ENCODE results near the gene CCDC91.

CCDC91 gene, protein sequence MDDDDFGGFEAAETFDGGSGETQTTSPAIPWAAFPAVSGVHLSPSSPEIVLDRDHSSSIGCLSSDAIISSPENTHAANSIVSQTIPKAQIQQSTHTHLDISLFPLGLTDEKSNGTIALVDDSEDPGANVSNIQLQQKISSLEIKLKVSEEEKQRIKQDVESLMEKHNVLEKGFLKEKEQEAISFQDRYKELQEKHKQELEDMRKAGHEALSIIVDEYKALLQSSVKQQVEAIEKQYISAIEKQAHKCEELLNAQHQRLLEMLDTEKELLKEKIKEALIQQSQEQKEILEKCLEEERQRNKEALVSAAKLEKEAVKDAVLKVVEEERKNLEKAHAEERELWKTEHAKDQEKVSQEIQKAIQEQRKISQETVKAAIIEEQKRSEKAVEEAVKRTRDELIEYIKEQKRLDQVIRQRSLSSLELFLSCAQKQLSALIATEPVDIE

DNA sequence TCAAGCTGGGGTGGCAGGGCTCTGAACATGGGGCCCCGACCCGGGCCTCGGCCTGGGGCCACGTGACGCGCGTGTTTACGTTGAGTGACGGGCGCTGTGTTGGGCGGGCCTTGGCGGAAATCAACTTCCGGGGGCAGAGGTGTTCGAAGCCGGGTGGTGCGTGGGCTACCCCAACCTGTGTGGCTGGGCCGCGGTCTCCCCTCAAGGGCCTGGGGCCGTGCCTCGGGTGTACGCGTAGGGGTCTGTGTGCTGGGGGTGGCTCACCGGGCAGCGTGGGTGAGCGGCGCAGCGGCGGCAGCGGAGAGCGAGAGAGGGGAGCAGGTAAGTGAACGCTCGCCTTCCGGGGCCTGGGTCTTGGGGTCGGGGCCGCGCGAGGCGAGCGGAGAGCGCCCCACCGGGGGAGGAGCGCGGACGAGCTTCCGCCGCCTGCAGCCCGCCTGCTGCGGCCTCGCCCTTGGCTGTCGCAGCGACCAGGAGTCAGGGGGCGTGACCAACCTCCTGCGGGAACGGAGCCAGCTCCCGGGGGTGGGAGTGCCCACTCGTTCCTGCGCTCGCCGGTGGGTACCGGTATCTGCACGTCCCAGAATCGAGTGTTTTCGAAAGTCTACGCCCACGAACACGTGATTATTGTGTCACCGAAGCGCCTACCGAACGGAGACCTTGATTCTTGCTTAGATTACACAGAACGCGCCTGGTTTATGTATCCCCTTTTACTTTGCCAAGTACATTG, at the start of gene CCDC91:
Gene CCDC91, plus strand, starts transcription at position 136 of the 730 bp plus-strand sequence. CDS start 66,760 bp downstream, outside the sequence.
- peak; percentile 91 for DNase-seq

DNA sequence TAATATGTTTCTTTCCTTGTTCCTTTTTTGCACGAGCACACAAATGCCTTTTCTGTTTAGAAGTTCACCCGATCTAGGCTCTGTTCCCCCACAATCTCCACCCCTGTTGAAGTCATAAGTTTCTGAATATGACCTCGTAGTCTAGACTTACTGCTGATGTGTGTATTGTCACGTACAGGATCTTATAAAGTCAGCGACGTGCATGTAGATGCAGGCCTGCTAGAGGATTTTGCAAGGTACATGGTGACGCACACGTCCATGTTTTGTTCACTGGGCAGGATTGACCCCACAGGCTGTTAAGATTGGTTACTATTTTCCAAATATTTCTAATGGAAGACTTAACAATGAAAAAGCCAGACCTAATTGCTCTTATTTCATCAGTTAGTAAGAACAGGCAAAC, 46.2 kb upstream of the CCDC91 start:
- DNase-seq, result no peak

DNA sequence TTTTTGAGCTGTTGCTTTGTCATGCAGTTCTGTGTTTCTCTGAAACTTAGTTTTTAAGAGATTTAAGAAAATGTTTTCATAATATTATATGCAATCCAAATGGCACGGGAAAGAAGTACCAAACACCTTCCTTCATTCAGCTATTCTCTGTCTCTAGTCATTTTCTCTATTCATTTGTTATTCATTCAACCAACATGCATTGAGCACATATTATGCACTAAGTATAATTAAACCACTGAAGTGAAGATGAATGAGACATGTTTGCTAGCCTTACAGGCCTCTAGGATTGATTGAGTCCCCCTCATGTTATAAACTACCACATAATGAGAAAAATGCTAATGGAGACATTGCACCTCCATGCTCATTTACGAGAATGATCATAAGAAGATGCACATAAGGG, 45.7 kb upstream of the CCDC91 start:
- no peak for DNase-seq

DNA sequence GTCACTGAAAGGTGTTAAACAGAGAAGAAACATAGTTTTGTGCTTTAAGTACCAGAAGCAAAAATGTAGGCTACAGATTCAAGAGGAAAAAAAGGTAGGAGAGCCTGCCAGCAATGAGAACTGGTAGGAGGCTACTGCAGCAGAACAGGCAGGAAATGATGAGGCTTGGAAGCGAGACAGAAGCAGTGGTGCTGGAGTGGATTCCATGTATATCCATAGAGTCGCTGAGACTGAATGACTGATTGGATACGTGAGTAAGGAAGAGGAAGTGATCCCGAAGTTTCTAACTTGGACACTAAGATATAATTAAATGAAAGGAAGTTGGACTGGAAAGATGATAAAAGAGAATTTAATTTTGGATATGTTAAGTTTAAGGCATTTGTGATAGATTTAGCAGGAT, 45.0 kb upstream of the CCDC91 start:
- no peak for DNase-seq

DNA sequence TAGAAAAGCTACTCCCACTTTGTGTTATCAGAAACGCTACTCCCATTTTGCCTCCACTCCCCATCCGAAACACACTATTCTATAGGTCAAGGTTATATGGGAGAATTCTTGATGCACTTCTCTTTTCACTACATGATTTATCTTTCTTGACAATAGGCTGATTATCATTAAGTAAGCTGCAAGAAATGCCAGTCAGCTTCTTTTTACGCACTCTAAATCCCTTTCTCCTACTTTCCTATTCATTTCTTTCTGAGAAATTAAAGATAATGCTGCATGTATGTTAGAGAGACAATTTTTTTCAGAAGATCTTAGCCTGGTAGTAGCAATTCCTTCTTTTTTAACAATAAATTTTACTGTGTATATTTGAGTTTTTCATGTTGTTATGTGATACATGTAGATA, 41.0 kb upstream of the CCDC91 start:
- no peak for DNase-seq

DNA sequence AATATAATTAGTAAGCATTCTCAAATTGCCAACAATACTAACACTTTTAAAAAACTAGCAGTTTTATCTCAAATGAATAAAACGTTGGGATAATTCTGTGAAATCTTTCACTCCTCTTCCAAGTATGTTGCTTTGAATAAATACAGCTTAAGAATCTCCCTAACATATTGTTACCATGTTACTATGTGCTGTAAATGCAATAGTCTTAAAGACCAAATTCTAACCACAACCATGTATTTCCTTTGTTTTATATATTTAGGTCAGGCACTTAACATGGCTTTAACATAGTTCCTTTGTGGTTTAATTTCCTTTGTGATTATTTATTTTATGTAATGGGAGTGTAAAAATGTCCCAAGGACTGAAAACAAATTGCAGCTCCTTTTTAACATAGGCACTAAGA, 33.9 kb upstream of the CCDC91 start:
- no peak for DNase-seq

DNA sequence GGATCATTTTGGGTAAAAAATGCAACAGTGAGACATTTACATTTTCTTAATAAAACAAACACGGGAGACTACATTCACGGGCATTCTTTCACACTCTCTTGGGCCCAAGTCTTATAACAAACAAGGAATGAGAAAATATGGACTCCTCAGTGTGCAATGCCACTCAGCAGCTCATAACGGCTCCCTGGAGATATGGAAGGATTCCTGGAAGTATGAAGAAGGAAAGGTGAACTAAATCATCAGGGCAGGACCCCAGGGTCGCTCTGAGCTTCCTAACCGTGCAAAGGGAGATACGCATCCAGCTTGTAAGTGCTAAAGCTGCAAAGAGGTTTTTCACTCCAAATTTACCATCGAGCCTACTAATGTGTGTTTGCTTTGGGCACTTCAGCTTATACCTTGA, 33.5 kb upstream of the CCDC91 start:
- DNase-seq, result no peak

DNA sequence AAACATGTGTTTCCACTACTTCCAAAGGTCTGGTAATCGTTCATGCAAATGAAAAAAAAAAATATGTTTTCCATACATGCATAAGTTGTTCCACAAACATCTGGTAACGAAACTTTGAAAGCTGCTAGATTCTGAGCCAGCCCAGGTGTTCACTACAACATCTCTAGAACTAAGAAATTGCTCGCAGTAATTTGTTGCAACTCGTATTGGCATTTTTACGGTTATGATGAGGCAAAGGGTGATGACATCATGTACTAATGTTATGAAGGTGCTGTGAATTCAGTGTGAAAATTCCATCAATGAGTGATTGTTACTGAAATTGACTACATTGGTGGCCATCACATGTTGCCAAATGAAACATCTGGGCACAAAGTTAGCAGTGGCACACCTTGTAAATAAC, 31.9 kb upstream of the CCDC91 start:
- no peak for DNase-seq

DNA sequence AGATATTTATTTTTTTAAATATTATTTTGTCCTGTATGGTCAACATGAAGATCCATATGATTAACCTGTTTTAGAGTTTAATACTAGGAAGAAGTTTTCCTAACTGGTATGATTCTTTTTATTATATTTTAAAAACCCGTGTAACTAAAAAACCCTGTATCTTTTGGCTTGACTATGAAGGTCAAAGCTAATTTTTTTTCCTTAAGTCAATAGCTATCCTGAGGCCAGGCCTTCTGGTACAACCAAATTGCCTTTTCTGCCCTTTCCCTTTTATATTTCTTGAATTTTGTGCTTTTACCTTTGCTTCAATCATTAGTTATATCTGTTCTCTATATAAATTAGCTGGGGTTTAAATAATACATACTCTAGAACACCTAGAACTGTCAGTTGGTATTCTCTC, 30.6 kb upstream of the CCDC91 start:
- DNase-seq, result no peak

DNA sequence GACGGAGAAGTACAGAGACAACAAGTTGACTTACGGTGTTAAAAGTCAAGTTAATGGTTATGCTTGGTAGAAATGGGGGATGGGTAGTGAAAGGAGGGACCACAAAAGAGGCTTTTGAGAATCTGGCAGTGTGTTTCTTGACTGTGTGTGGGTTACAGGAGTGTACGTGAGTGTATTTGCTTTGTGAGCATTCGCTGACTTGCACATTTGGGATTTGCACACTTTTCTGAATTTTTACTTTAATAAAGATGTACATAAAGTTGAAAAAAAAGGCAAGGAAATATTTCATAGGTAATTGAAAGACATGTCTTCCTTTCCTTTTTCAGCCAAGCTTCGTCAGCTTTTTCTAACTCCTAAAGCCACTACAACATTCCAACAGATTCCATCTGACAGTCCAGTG, 28.6 kb upstream of the CCDC91 start:
- DNase-seq, result no peak

DNA sequence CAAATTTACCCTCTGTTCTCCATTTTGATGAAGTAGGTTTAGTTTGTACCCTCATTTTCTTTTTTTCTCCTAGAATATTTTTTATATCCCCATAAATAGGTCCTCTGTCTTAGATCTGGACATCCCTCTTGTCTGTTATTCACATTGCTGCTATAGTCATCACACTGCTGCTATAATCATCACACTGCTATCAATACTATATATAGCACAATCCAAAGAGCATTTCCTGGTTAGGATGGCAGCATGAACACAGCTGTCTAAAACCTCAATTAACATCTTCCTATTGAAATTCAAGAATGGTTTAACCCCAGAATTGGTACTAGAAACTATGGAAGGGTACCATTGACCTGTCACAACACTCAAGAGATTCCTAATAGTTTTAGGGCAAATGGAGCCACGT, 27.6 kb upstream of the CCDC91 start:
- DNase-seq, result no peak

DNA sequence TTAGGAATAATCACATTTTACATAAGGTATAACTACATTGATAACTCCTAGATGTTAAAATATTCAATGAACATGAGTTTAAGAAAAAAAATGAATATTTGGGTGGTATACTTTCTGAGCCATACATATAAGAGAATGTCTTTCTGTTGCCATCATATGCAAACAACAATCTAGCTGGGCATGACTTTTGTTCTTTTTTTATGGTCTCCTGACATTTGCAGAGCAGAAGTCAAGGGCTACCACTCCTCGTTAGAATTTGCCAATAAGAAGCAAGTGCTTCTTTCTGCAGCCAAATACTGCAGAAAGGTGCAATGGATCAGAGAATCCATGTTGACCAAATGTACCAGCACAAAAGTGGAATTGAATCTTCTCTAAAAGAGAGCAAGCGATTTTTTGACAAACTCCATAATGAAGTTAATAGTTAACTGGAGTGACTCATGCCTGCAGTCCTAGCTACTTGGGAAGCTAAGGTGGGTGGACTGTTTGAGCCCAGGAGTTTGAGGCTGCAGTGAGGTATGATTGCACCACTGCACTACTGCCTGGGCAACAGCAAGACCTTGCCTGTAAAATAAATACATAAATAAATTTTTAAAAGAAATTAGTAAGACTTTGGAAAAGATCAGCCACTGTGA, 25.5 kb upstream of the CCDC91 start:
- no peak for DNase-seq

DNA sequence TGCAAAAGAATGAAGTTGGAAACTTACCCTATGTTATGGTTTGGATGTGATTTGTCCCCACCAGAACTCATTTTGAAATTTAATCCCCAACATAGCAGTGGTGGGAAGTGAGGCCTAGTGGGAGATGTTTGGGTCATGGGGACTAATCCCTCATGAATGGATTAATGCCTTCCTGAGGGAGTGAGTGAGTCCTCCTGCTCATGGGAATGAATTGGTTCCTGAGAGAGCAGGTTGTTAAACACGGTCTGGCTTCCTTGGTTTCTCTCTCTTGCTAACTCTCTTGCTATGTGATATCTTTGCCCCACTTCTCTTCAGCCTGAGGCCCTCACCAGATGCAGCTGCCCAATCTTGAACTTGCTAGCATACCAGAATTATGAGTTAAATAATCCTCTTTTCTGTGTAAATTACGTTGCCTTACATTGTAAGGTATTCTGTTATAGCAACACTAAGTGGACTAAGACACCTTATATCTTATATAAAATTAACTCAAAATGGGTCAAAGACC, 22.2 kb upstream of the CCDC91 start:
- no peak for DNase-seq

DNA sequence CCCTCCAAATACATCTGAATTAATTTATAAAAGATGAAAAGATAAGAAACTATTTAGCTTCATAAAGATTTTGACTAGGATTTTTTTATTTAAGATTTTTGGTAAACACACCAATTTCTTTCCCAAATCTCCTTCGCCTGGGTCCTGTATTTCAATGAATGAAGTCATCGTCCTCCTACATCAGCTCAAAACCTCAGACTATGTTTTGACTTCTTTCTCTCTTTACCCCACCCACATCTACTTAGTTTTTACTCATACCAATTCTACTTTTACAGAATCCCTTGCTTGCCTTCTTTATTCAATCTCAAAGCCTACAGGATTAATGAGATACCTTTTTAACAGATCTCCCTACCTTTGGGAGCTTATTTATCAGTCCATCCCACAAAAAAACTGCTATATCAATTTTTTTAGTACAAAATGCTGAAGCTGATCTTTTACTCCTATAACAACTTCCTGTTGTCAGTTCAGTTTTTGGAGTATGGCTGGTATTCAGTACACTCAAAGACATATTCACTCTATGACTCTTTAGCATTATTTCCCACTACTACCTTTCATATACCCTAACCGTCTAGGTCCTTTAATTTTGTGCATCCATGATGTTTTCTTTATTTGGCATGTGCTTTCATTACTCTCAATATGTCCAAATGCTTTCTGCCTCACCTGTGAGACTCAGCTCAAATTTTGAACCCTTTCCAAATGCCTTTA, 18.7 kb upstream of the CCDC91 start:
- DNase-seq, result no peak

DNA sequence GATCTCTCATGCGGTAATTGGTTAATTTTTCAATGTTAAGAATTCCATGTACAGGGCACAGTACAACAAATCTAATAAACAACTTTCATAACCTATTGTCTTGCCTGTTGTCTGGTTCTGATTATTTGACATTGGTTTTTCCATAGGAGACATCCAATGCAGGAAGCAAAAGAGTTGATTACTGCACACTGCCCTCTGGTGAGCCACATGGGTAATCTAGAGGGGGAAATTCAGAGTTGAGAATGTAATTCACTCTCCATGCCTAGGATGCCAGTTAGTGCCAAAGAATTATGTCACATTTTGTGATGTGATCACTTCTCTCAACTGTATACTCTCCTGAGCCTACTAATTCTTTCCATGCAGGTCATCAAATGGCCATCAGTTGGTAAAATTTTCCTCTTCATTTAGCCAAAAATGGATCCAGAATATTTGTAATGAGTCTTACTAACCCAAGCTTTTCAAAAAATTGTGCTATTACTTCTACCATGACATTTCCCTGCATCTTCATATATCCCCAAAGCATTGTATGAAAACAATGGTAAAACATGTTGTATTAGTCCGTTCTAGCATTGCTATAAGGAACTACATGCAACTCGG, 17.7 kb upstream of the CCDC91 start:
- DNase-seq, result no peak

DNA sequence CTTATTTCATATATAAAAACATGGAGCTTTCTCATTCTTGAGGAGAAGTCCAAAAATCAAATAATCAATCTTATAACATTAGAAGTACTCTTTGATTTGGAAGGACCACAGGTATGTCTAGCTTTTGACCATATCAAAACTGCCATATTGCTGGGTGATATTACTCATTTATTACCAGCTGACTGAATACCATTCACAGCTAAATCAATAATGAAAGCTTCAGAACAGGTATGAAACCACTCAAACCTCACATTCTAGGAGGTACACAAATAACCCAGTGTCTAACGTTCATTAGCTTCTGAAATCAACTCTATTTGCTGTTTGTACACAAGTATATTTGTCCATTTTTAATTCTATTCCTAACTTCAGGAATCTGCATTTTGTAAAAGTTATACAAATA, 16.8 kb upstream of the CCDC91 start:
- no peak for DNase-seq

DNA sequence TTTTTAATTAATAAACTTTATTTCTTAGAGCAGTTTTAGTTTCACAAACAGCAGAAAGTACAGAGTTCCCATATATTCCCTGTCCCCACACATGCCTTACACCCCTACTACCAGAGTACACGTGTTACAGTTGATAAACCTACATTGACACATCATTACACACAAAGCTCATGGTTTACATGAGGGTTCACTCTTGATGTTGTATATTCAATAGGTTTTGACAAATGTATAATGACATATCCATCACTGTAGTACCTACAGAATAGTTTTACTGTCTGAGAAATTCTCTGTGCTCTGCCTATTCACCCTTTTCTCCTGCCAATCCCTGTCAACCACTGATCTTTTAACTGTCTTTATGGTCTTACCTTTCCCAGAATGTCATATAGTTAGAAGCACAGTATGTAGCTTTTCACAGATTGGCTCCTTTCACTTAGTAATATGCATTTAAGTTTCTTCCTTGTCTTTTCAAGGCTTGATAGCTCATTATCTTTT, 15.1 kb upstream of the CCDC91 start:
- no peak for DNase-seq

DNA sequence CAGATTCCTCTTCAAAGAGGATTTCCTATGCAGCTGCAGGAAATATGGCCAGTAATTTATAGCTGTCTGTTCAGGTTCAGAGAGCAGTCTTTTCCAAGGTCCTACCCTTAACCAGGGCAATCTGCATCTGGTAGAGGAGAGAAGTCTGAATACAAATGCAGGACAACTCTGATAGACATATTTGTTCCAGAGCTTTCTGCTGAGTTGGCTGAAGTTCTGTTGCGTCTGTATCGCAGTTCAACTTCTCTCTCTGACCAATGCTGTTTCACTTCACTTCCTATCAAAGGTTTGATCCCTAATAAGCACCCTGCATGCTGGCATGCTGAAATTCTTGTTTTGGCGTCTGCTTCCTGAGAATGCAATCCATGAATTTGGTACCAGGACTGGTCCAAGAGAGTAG, 14.0 kb upstream of the CCDC91 start:
- no peak for DNase-seq

DNA sequence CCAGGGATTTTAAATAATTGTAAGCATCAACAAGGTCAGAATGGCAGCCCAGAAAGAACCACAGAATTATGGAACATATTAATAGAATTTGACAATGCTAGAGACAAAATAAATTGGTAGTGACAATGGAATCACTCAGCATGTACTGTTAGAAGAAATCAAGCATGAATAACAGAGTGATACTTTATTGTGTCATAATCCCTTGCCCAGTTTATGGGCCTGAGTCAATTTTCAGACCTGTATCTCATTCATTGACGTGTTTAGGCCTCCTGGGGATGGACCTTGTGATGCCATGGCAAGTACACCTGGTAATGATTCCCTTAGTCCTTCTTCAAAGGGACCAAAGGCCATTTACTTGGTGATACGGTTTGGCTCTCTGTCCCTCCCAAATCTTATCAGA, 12.8 kb upstream of the CCDC91 start:
- no peak for DNase-seq

DNA sequence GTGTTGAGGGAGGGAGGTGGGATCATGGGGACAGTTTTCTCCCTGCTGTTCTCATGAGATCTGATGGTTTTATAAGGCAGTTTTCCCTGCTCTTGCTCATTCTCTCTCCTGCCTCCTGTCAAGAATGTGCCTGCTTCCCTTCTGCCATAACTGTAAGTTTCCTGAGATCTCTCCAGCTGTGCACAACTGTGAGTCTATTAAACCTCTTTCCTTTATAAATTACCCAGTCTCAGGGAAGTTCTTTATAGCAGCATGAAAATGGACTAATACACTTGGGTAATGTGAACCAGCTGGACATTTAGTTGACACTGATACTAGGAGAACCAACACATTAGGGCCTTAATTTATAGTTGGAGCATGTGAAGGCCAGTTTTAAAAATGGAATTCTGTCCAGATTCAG, 12.4 kb upstream of the CCDC91 start:
- no peak for DNase-seq

DNA sequence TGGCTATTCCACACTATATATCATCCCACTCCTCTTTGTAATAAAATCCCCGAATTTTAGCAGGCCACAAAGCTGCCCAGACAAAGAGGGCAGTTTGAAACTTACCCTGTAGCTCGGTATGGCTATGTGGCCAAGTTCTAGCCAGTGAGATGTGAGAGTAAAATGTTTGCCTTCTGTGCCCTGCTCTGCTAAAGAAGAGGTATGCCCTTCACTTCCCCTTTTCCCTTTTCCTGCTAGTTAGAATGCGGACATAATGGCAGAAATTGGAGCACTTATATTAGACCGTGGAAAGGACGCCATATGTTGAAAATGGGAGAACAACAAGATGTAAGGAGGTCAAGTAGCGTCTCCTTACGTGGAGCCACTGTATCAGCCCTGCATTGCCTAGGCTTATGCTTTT, 11.5 kb upstream of the CCDC91 start:
- DNase-seq, result no peak

DNA sequence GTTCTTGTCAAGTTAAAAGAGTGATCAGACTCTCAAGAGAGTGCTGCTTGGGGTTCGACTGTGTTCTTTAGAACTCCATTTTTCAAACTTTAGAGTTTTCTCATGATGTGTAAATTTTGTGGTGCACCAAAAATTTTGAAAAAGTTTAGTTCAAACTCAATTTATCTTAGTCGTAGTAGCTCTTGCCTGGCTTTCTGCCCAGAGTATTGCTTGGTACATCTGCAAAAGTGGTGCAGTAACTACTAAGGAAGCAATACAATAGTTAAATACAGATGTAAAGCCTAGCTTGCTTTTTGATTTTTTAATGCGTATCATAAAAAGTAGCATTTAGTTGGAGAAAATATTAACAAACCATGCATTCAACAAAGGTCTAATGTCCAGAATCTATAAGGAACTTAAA, 9.5 kb upstream of the CCDC91 start:
- no peak for DNase-seq

DNA sequence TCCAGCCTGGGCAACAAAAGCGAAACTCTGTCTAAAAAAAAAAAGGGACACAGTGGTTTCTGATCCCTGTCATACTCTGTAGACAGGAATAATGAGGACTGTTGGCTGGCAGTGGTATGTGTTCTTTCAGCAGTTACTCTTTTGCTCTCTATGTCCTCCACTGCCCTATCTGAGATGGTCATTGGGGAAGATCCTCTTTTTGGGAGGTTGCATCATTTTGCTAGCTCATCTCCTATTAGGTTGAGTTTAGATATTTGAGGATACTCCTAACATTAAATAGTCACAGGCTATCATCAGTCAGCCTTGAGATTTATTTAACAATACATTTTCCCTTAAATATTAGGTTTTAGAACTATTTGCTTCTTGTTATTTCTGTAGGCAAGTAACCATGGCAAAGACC, 5.9 kb upstream of the CCDC91 start:
- no peak for DNase-seq
